ENCODE measurements around the gene XPO6.

DNA sequence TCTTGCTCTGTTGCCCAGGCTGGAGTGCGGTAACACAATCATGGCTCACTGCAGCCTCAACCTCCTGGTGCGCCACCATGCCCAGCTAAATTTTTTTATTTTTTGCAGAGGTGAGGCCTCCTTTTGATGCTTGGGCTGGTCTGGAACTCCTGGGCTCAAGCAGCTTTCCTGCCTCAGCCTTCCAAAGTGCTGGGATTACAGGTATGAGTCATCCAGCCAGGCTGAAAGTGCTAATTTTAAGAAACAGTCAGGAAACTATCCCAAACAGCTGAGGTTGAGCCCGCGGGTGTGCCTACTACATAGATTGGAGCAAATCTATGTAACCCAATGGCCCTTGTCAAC is 738 bp upstream of the XPO6 start:
- TF ChIP-seq TAF1 (conservative IDR thresholded peaks at IDR 0.05): no peak
- TF ChIP-seq, protein P1, sequence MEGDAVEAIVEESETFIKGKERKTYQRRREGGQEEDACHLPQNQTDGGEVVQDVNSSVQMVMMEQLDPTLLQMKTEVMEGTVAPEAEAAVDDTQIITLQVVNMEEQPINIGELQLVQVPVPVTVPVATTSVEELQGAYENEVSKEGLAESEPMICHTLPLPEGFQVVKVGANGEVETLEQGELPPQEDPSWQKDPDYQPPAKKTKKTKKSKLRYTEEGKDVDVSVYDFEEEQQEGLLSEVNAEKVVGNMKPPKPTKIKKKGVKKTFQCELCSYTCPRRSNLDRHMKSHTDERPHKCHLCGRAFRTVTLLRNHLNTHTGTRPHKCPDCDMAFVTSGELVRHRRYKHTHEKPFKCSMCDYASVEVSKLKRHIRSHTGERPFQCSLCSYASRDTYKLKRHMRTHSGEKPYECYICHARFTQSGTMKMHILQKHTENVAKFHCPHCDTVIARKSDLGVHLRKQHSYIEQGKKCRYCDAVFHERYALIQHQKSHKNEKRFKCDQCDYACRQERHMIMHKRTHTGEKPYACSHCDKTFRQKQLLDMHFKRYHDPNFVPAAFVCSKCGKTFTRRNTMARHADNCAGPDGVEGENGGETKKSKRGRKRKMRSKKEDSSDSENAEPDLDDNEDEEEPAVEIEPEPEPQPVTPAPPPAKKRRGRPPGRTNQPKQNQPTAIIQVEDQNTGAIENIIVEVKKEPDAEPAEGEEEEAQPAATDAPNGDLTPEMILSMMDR (IDR thresholded peaks at IDR 0.05; ENCODE audit: low read depth, low read length, missing input control): no peak
- no peak for TF ChIP-seq YY1 (IDR thresholded peaks at IDR 0.05)
- no peak for TF ChIP-seq HNF4G (IDR thresholded peaks at IDR 0.05)
